ENCODE measurements around the gene UACA.
"Not testable (repeated sequence)": the region's sequence is repeated elsewhere in the genome, so short reads cannot be mapped to it uniquely, and the experiment has no call there.

The UACA gene

GRCh38 chr15:70625011-70625410 lies 138.3 kb downstream of the UACA start:
- DNase-seq, result no peak

- DNase-seq, result no peak
These were observed 144.4 kb downstream of the UACA start for GRCh38 chr15:70618929-70619328.

DNA sequence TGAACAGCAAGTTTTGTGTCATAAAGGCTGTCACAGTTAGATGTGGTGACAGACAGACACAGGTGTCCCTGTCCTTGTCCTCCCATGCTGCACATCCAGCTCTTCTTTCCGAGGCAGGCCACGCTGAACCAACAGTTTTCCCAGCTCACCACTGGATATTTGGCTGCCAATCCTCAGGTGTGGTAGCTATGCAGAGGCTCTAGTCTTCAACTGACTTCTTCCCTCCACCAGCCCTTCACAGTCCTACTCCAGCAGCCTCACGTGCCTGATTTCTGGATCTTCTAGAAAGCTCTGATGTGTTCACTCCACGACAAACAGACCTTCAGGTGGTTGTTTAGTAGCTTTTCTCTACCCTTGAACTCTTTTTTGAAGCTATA lies 145.5 kb downstream of the UACA start:
- DNase-seq, result no peak

GRCh38 chr15:70617076-70617910 lies 146.1 kb downstream of the UACA start:
- no peak for DNase-seq

DNA sequence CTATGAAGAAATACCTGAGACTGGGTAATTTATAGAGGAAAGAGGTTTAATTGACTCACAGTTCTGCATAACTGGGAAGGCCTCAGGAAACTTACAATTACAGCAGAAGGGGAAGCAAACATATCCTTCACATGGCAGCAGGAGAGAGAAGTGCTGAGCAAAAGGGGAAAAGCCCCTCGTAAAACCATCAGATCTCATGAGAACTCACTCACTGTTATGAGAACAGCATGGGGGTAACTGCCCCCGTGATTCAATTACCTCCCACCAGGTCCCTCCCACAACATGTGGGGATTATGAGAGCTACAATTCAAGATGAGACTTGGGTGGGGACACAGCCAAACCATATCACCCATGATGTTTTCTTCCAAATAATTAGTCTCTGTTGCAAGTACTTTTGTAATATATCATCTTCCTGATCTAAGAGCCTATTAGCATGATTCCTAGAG lies 147.0 kb downstream of the UACA start:
- DNase-seq, result not testable (repeated sequence)

- no peak for DNase-seq
These were observed 147.7 kb downstream of the UACA start for GRCh38 chr15:70615435-70616310.

DNA sequence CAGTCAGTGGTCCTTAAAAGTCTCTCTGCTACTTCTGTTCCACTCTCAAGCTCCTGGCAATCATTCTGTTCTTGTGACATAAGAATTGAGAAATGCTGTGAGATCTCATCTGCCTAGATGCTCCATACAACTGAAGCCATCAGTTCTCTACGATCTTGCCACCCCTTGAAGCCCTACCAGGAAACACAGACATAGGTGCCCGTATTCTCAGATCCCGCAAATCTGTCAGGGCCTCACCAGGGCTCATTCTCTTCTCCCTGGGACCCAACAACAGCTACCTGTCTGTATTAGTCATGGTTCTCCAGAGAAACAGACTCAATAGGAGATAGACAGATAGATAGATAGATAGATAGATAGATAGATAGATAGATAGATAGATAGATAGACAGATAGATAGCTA lies 149.1 kb downstream of the UACA start:
- no peak for DNase-seq

- DNase-seq, result no peak
These were observed 150.1 kb downstream of the UACA start for GRCh38 chr15:70613271-70613670.

- no peak for DNase-seq
These were observed 152.1 kb downstream of the UACA start for GRCh38 chr15:70611286-70611685.

- no peak for DNase-seq
These were observed 152.8 kb downstream of the UACA start for GRCh38 chr15:70610541-70610940.

- no peak for DNase-seq
These were observed 153.5 kb downstream of the UACA start for GRCh38 chr15:70609889-70610288.

GRCh38 chr15:70608144-70608543 lies 155.2 kb downstream of the UACA start:
- no peak for DNase-seq

DNA sequence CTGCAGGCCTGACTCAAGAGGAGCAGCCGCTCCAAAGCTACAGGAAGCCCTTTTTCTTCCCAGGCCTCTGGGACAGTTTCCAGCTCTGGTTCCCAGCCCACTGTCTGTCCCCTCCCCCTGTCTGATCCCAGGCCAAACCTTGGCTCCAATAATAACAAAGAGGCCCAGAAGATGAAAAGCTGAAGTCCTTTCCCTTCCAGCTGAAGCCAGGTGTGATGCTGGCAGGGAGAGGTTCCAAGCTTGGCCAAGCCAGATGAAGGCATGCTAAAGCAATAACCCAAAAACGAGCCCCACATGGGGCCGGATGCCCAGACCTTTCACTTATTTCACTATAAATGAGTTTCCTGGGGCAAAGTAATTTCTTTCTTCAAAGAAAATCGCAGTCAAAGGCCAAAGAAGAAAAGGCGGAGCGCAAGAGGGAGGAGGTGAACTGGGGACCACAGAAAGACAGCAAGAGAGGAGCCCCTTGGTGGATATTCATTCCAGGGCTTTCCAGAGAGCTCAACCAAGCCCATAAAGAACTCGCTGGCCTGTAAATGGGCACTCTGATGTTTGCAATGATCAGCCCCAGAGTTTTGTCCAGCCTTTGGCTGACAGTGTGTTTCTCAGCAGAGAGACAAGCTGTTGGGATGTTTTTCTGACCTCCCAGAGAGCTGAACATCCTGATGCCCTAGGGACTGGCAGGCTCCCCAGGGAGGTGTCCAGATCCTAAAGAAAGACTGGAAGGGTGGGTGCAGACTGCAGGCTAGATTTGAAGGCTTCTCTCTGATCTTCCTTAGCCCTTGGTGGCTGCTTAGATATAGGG lies 157.6 kb downstream of the UACA start:
- DNase-seq, result no peak

- DNase-seq, result no peak
These were observed 158.6 kb downstream of the UACA start for GRCh38 chr15:70604666-70605315.
